ENCODE measurements around the gene TBC1D5. TPM values are rescaled to one million over a fixed set of nuclear protein-coding genes. Genes with fewer than 3 reads are reported as not detected.
A peak's percentile ranks its signal among the peaks of the same experiment; 100 is the strongest.

TBC1D5 gene
- total and polyA plus RNA-seq, 2 experiments from 2014 or later = 31.0 to 69.9 TPM

- Histone ChIP-seq H2AFZ (no peak overlapping the region), H3K4me3 (no peak overlapping the region), H3K9me3 (ENCODE audit: low read depth) (no peaks in the 10 kb centered on the region), H3K4me1 (ENCODE audit: insufficient read depth) (0 out of 2 replicates have a peak, but pooled peaks cover 3% of the 10 kb centered on the region), H3K27me3 (replicated peaks; ENCODE audit: insufficient read depth) (no peaks in the 10 kb centered on the region), H3K79me2 (ENCODE audit: insufficient read depth) (no peaks in the 10 kb centered on the region), H4K20me1 (ENCODE audit: insufficient read depth) (no peaks in the 10 kb centered on the region), H3K36me3 (ENCODE audit: low read depth) (no peaks in the 10 kb centered on the region), H3K27ac (no peak overlapping the region), H3F3A (ENCODE audit: insufficient read depth) (no peaks in the 10 kb centered on the region), H3K4me2 (ENCODE audit: unreplicated experiment) (no peak overlapping the region), H3K9ac (no peak overlapping the region), H3K9me2 (ENCODE audit: insufficient read depth) (no peaks in the 10 kb centered on the region)
- DNase-seq = no peak
- in situ Hi-C loops (cut with MboI) = loop anchor here (10.0 kb wide), 1 partner anchor 631 kb away; the partner anchor contains the start of gene DAZL
- no peak for TF ChIP-seq EZH2phosphoT487 (IDR thresholded peaks at IDR 0.05; ENCODE audit: insufficient read depth, low read depth)
- TF ChIP-seq EZH2 (IDR thresholded peaks at IDR 0.05; ENCODE audit: insufficient read depth, poor library complexity, severe bottlenecking) = no peak
Observed at GRCh38 chr3:17235310-17235709, 507.1 kb downstream of the TBC1D5 start.

- H3K4me2 ChIP-seq (ENCODE audit: unreplicated experiment) = no peak overlapping the region
- H3K27ac ChIP-seq = no peak overlapping the region
- in situ Hi-C loops (cut with MboI) = loop anchor here (10.0 kb wide), 1 partner anchor 630 kb away; the partner anchor contains the start of gene DAZL
Observed at GRCh38 chr3:17234382-17234781, 508.0 kb downstream of the TBC1D5 start.

DNA sequence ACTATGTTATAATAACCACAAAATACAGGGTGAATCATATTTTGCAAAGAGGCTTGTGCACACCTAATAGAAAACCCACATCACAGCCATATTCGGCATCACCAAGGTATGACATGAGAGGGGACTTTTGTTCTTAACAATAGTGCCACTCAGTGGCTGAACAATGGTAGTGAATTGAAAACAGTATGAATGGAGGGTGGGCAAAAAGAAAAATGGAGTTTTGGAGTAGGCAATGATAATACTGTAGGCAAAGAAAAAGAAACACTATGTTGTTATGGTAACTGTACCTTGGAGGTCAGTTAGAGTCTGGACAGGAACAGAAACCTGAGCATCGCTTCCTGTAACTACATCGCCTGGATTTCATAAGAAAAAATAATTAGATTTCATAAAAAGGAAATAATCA, 509.0 kb downstream of the TBC1D5 start:
- no peaks in the 10 kb centered on the region for H4K20me1 ChIP-seq (ENCODE audit: insufficient read depth)
- H2AFZ ChIP-seq = no peak overlapping the region
- no peaks in the 10 kb centered on the region for H3K9me2 ChIP-seq (ENCODE audit: insufficient read depth)
- no peak overlapping the region for H3K4me3 ChIP-seq
- H3K9me3 ChIP-seq (ENCODE audit: low read depth) = no peaks in the 10 kb centered on the region
- H3K4me2 ChIP-seq (ENCODE audit: unreplicated experiment) = no peak overlapping the region
- 60 to 66% methylated on average over 3 of the region's 3 CpGs for WGBS, 2 experiments (ENCODE audit: low coverage in 1 of 2, low lambda C conversion rate in 2 of 2, missing lambda C conversion rate in 2 of 2)
- H3K27me3 ChIP-seq (replicated peaks; ENCODE audit: insufficient read depth) = no peaks in the 10 kb centered on the region
- H3K9ac ChIP-seq = no peak overlapping the region
- H3K27ac ChIP-seq = no peak overlapping the region
- 0 out of 2 replicates have a peak, but pooled peaks cover 3% of the 10 kb centered on the region for H3K4me1 ChIP-seq (ENCODE audit: insufficient read depth)
- peak; percentile 81 for DNase-seq
- TF ChIP-seq EZH2 (IDR thresholded peaks at IDR 0.05; ENCODE audit: insufficient read depth, poor library complexity, severe bottlenecking) (no peak), EZH2phosphoT487 (IDR thresholded peaks at IDR 0.05; ENCODE audit: insufficient read depth, low read depth) (no peak)
- H3K79me2 ChIP-seq (ENCODE audit: insufficient read depth) = no peaks in the 10 kb centered on the region
- H3K36me3 ChIP-seq (ENCODE audit: low read depth) = no peaks in the 10 kb centered on the region
- H3F3A ChIP-seq (ENCODE audit: insufficient read depth) = no peaks in the 10 kb centered on the region
- in situ Hi-C loops (cut with MboI) = loop anchor here (10.0 kb wide), 1 partner anchor 629 kb away; the partner anchor contains the start of gene DAZL

More at GRCh38 chr3:17234382-17234781, 508.0 kb downstream of the TBC1D5 start:
- H3K9me3 ChIP-seq (ENCODE audit: low read depth) = no peaks in the 10 kb centered on the region
- no peaks in the 10 kb centered on the region for H3K79me2 ChIP-seq (ENCODE audit: insufficient read depth)
- no peak overlapping the region for H2AFZ ChIP-seq
- 0 out of 2 replicates have a peak, but pooled peaks cover 3% of the 10 kb centered on the region for H3K4me1 ChIP-seq (ENCODE audit: insufficient read depth)
- no peaks in the 10 kb centered on the region for H4K20me1 ChIP-seq (ENCODE audit: insufficient read depth)
- no peak overlapping the region for H3K4me3 ChIP-seq
- H3K9ac ChIP-seq = no peak overlapping the region
- H3K36me3 ChIP-seq (ENCODE audit: low read depth) = no peaks in the 10 kb centered on the region
- H3K9me2 ChIP-seq (ENCODE audit: insufficient read depth) = no peaks in the 10 kb centered on the region
- no peak for DNase-seq
- H3K27me3 ChIP-seq (replicated peaks; ENCODE audit: insufficient read depth) = no peaks in the 10 kb centered on the region
- no peaks in the 10 kb centered on the region for H3F3A ChIP-seq (ENCODE audit: insufficient read depth)
- no peak for TF ChIP-seq EZH2 (IDR thresholded peaks at IDR 0.05; ENCODE audit: insufficient read depth, poor library complexity, severe bottlenecking)
- no peak for TF ChIP-seq EZH2phosphoT487 (IDR thresholded peaks at IDR 0.05; ENCODE audit: insufficient read depth, low read depth)

DNA sequence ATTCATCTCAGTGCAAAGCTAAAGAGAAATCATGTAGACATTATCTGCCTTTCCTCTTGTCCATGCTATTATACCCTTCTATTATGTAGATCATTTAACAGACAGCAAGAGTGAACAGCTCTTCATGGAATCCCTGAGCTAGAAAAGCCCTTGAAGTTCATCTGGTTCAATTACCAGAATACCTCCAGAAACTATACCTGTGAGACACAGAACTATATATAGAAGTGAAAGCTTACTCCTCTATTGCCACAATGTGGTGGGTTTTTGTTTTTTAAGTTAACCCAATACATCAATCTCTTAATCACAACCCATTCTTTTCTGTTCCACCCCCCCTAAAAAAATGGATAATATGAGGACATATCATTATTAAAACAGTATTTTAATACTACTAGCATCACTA, 510.0 kb downstream of the TBC1D5 start:
- DNase-seq = no peak
- H3K9me2 ChIP-seq (ENCODE audit: insufficient read depth) = no peaks in the 10 kb centered on the region
- H3K4me1 ChIP-seq (ENCODE audit: insufficient read depth) = 0 out of 2 replicates have a peak, but pooled peaks cover 3% of the 10 kb centered on the region
- TF ChIP-seq EZH2 (IDR thresholded peaks at IDR 0.05; ENCODE audit: insufficient read depth, poor library complexity, severe bottlenecking) = no peak
- TF ChIP-seq EZH2phosphoT487 (IDR thresholded peaks at IDR 0.05; ENCODE audit: insufficient read depth, low read depth) = no peak
- no peaks in the 10 kb centered on the region for H3K36me3 ChIP-seq (ENCODE audit: low read depth)
- no peaks in the 10 kb centered on the region for H4K20me1 ChIP-seq (ENCODE audit: insufficient read depth)
- in situ Hi-C loops (cut with MboI) = loop anchor here (10.0 kb wide), 1 partner anchor 628 kb away; the partner anchor contains the start of gene DAZL
- H3K4me2 ChIP-seq (ENCODE audit: unreplicated experiment) = no peak overlapping the region
- no peaks in the 10 kb centered on the region for H3F3A ChIP-seq (ENCODE audit: insufficient read depth)
- H3K9me3 ChIP-seq (ENCODE audit: low read depth) = no peaks in the 10 kb centered on the region
- no peaks in the 10 kb centered on the region for H3K79me2 ChIP-seq (ENCODE audit: insufficient read depth)
- H3K27me3 ChIP-seq (replicated peaks; ENCODE audit: insufficient read depth) = no peaks in the 10 kb centered on the region
- H2AFZ ChIP-seq = no peak overlapping the region
- H3K27ac ChIP-seq = no peak overlapping the region
- no peak overlapping the region for H3K4me3 ChIP-seq
- no peak overlapping the region for H3K9ac ChIP-seq

All from GM23248 (cell line).